Endodermal cell (in vitro differentiated cells): ENCODE results near the gene VSTM4. TPM values are rescaled to one million over a fixed set of nuclear protein-coding genes. Genes with fewer than 3 reads are reported as not detected.

Experiments used
- DNase-seq: peaks from one replicate; pipeline ENCODE4 v3.0.0-alpha.2; 2017
- H3K27ac ChIP-seq: 2 replicates; pipeline ENCODE4 v1.5.1; 2013; ENCODE audit warnings: mild to moderate bottlenecking, low read depth, low read length, moderate library complexity
- H3K27me3 ChIP-seq: 2 replicates; pipeline ENCODE4 v1.6.1; 2013; ENCODE audit warnings: mild to moderate bottlenecking, low read length, moderate library complexity; ENCODE audit not compliant: insufficient read depth, control insufficient read depth, poor library complexity, severe bottlenecking
- H3K36me3 ChIP-seq: 2 replicates; pipeline ENCODE4 v1.7.0; 2013; ENCODE audit warnings: mild to moderate bottlenecking, low read length, moderate library complexity; ENCODE audit not compliant: control insufficient read depth, insufficient read depth
- H3K4me1 ChIP-seq: one replicate; pipeline ENCODE4 v1.7.0; 2013; ENCODE audit warnings: low read length; ENCODE audit not compliant: control insufficient read depth, insufficient read depth
- H3K4me3 ChIP-seq: 2 replicates; pipeline ENCODE4 v1.5.1; 2013; ENCODE audit warnings: mild to moderate bottlenecking, low read length, moderate library complexity
- H3K9ac ChIP-seq: 2 replicates; pipeline ENCODE4 v1.6.1; 2013; ENCODE audit warnings: mild to moderate bottlenecking, low read length, moderate library complexity; ENCODE audit not compliant: poor library complexity, severe bottlenecking; ENCODE audit errors: extremely low read depth
- H3K9me3 ChIP-seq: 2 replicates; pipeline ENCODE4 v1.6.1; 2013; ENCODE audit warnings: mild to moderate bottlenecking, low read length, moderate library complexity; ENCODE audit not compliant: control insufficient read depth
- H3K27ac Mint-ChIP-seq: 2 replicates; pipeline ENCODE4 v1.8.0; 2020; ENCODE audit warnings: mixed read lengths
- H3K27me3 Mint-ChIP-seq: 2 replicates; pipeline ENCODE4 v1.8.0; 2021; ENCODE audit warnings: mild to moderate bottlenecking, mixed read lengths; ENCODE audit not compliant: insufficient read depth
- H3K36me3 Mint-ChIP-seq: 2 replicates; pipeline ENCODE4 v1.8.0; 2020; ENCODE audit warnings: low read depth, mixed read lengths
- H3K4me1 Mint-ChIP-seq: 2 replicates; pipeline ENCODE4 v1.8.0; 2020; ENCODE audit warnings: mixed read lengths
- H3K4me3 Mint-ChIP-seq: 2 replicates; pipeline ENCODE4 v1.8.0; 2020; ENCODE audit warnings: mild to moderate bottlenecking, moderate library complexity, mixed read lengths
- H3K9me3 Mint-ChIP-seq: 2 replicates; pipeline ENCODE4 v1.8.0; 2020; ENCODE audit warnings: mild to moderate bottlenecking, mixed read lengths
- CTCF ChIP-seq: fragments of 200-600 bp; sonication (generic); conservative IDR thresholded peaks from 2 replicates; pipeline ENCODE4 v1.5.0; 2021; ENCODE audit warnings: antibody characterized with exemption, mild to moderate bottlenecking
- WGBS, 2 experiments: methylation state at CpG; one replicate each; pipeline versions ENCODE4 v1.1.5 to v1.1.7; 2013; ENCODE audit warnings: missing lambda C conversion rate in 2 of 2, mixed read lengths in 1 of 2; ENCODE audit not compliant: insufficient coverage in 1 of 2, insufficient read length in 1 of 2; 5-methylcytosine and 5-hydroxymethylcytosine counted together
- total RNA-seq, 2 donors: library from RNA; stranded (reverse); fragmentation: NEBNext Ultra II Directional in 1 of 2; extraction: Animal tissue kit (Norgen Biotek cat#: 25700) in 1 of 2; gene quantifications; 2 replicates in 1 of 2; 3 replicates in 1 of 2; pipeline ENCODE4 v1.2.1, GENCODE V29; 2021

The VSTM4 gene
- total RNA-seq, 2 donors from 2014 or later: 0.51 to 0.77 TPM

- no peaks in the 10 kb centered on the region for H3K4me1 ChIP-seq
- DNase-seq: peak; percentile 13
- H3K9ac ChIP-seq: no peak overlapping the region
- peaks cover 37% of the 10 kb centered on the region for H3K27me3 ChIP-seq
- WGBS, 2 experiments: 95 to 100% methylated on average over 2 to 4 of the region's 4 CpGs
- no peak overlapping the region for H3K4me3 Mint-ChIP-seq
- H3K36me3 Mint-ChIP-seq: no peaks in the 10 kb centered on the region
- H3K36me3 ChIP-seq: no peaks in the 10 kb centered on the region
- no peaks in the 10 kb centered on the region for H3K9me3 Mint-ChIP-seq
- H3K4me3 ChIP-seq: no peak overlapping the region
- H3K27ac ChIP-seq: no peak overlapping the region
- H3K27me3 Mint-ChIP-seq: peaks cover 33% of the 10 kb centered on the region
- H3K27ac Mint-ChIP-seq: no peak overlapping the region
- H3K4me1 Mint-ChIP-seq: no peaks in the 10 kb centered on the region
- no peaks in the 10 kb centered on the region for H3K9me3 ChIP-seq
- TF ChIP-seq CTCF: no peak
Observed at GRCh38 chr10:49070701-49071100, 44.6 kb downstream of the VSTM4 start.

- Histone ChIP-seq H3K27me3 (peaks cover 56% of the 10 kb centered on the region), H3K9ac (no peak overlapping the region), H3K27ac (no peak overlapping the region), H3K9me3 (no peaks in the 10 kb centered on the region), H3K36me3 (no peaks in the 10 kb centered on the region), H3K4me3 (no peak overlapping the region), H3K4me1 (no peaks in the 10 kb centered on the region)
- no peaks in the 10 kb centered on the region for H3K36me3 Mint-ChIP-seq
- H3K27ac Mint-ChIP-seq: no peak overlapping the region
- 91 to 94% methylated on average over 4 to 6 of the region's 6 CpGs for WGBS, 2 experiments
- H3K4me1 Mint-ChIP-seq: no peaks in the 10 kb centered on the region
- peaks cover 49% of the 10 kb centered on the region for H3K27me3 Mint-ChIP-seq
- TF ChIP-seq CTCF: no peak
- DNase-seq: no peak
- H3K9me3 Mint-ChIP-seq: no peaks in the 10 kb centered on the region
- H3K4me3 Mint-ChIP-seq: no peak overlapping the region
Observed at GRCh38 chr10:49068672-49069217, 46.6 kb downstream of the VSTM4 start.

GRCh38 chr10:49068209-49068608 is 47.1 kb downstream of the VSTM4 start:
- 89 to 93% methylated on average over 3 to 8 of the region's 8 CpGs for WGBS, 2 experiments
- H3K27ac ChIP-seq: no peak overlapping the region
- H3K9me3 ChIP-seq: peaks cover 2% of the 10 kb centered on the region
- Mint-ChIP-seq H3K9me3 (peaks cover 1% of the 10 kb centered on the region), H3K27ac (no peak overlapping the region), H3K4me1 (no peaks in the 10 kb centered on the region), H3K4me3 (no peak overlapping the region), H3K27me3 (peaks cover 52% of the 10 kb centered on the region), H3K36me3 (no peaks in the 10 kb centered on the region)
- H3K9ac ChIP-seq: no peak overlapping the region
- peak; percentile 35 for DNase-seq
- H3K4me3 ChIP-seq: no peak overlapping the region
- no peaks in the 10 kb centered on the region for H3K4me1 ChIP-seq
- H3K27me3 ChIP-seq: peaks cover 56% of the 10 kb centered on the region
- H3K36me3 ChIP-seq: no peaks in the 10 kb centered on the region
- TF ChIP-seq CTCF: no peak
